Right ventricle myocardium superior (tissue), 1 donor: Measurements from ENCODE around the gene WAPL. TPM values are rescaled to one million over a fixed set of nuclear protein-coding genes. Genes with fewer than 3 reads are reported as not detected.

Source experiments
- ATAC-seq: fragments of 200-7000 bp; cut with Tn5 transposase; one replicate; pipeline ENCODE4 v1.9.1; 2020; ENCODE audit warnings: mild to moderate bottlenecking; ENCODE audit not compliant: poor library complexity
- DNase-seq: peaks from one replicate; pipeline ENCODE4 v3.0.0-alpha.2; 2020
- intact Hi-C: fragments of 100-400 bp; cut with DNase I; formaldehyde crosslinking; loops from one replicate; pipeline ENCODE4 v1.11.2; 2022
- total RNA-seq: library from RNA; stranded (reverse); fragmentation: NEBNext Ultra II Directional; extraction: Animal tissue kit (Norgen Biotek cat#: 25700); gene quantifications from one replicate; pipeline ENCODE4 v1.2.1, GENCODE V29; 2021
- donor health status: DM: no; HTN: yes; CAD: no; lungs with severe emphysema.

The WAPL gene
- total RNA-seq, 1 donor from 2014 or later = 19.7 TPM

DNA sequence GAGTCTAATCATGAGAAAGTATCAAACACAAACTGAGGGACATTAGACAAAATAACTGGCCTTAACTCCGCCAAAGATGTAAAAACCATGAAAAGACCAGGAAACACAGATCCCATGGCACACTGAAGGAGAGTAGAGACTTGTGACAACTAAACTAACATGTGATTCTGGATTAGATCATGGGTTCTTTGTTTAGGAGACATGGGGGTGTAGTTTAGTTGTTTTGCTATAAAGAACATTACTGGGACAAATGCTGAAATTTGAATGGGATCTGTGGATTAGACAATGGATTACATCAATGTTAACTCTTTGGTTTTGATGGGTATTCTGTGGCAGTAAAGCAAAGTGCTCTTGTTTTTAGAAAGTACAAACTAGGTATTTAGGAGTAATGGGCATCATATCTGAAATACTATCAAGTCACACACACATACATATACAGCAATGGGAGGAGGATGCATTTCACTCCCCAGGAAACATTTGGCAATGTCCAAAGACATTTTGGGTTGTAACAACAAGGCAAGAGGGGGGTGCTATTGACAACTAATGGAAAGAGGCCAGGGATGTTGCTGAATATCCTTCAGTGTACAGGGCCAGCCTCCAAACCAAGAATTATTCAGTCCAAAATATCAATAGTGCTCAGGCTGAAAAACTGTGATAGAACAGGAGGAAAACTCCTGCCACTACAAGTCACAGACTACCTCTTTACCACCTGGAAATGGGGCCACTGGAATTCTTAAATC, 32.4 kb downstream of the WAPL start:
- intact Hi-C loops = no loop called here
- no peak for DNase-seq
- ATAC-seq = no peak

DNA sequence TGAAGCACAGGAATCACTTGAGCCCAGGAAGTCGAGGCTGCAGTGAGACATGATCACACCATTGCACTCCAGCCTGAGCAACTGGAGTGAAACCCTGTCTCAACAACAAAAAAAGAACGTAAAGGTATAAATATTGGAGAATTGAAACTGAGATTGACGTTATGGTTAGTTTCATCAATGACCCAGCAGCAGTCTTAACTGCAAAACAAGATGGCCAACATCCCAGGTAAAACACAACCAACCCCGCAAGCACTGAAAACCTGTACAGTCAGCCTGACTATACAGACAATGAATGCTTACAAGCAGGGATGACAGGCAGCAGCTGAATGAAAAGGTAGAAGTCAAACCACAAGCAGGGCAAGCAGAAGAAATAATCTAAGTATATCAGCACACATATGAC, 34.7 kb downstream of the WAPL start:
- ATAC-seq = no peak

GRCh38 chr10:86483664-86484063, 37.9 kb downstream of the WAPL start:
- intact Hi-C loops = no loop called here
- no peak for ATAC-seq
- DNase-seq = no peak

More for the DNA sequence above, 34.7 kb downstream of the WAPL start:
- no peak for DNase-seq
- intact Hi-C loops = no loop called here

DNA sequence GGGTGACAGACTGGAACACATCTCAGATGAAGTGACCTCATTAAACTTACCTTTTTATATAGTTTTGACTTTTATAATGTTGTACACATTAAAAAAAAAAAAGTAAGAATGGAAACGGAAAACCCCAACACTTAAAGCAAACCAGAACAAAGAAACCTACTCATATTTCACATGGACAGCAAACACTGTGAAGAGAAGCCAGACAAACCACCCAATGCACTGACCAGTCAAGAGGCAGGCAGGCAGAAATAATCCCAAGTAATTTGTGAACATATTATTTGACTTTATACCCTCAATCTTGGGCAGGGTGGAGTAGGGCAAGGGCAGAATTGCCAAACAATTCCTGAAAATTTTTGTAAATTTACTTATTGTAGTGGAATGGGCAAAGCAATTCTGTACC, 39.8 kb downstream of the WAPL start:
- ATAC-seq (no peak), DNase-seq (no peak)
- intact Hi-C loops = no loop called here

- DNase-seq = no peak
- no peak for ATAC-seq
- intact Hi-C loops = no loop called here
Measured at GRCh38 chr10:86480571-86480970, 41.0 kb downstream of the WAPL start.

- intact Hi-C loops = no loop called here
- DNase-seq (no peak), ATAC-seq (no peak)
Measured at GRCh38 chr10:86472061-86472460, 49.5 kb downstream of the WAPL start.

DNA sequence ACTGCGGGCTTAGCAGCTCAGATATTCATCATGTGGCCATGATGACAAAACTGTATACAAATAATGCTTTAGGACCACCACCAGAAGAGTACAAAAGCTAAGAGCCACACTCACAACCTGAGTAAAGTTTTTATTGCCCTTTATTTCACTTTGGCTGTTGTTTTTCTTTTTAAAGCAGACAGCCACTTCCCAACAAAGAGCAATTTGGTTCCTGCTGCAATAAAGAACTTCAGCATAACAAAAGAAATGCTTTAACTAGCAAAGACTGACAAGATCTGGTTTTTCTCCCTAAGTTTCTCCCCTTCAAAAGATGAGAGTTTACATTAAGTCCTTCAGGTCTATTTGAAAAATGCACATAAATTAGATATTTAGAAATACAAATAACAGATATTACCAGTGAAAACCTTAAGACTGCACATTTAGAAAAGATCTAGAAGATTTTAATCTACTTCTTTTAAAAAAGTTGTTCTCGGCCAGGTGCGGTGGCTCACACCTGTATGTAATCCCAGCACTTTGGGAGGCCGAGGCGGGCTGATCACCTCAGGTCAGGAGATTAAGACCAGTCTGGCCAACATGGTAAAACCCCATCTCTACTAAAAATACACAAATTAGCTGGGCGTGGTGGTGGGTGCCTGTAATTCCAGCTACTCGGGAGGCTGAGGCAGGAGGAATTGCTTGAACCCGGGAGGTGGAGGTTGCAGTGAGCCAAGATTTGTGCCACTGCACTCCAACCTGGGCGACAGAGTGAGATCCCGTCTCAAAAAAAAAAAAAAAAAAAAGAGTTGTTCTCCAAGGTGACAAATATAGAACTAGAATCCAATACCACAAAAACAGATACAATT, 59.4 kb downstream of the WAPL start:
- ATAC-seq (no peak), DNase-seq (no peak)
- intact Hi-C loops = no loop called here

DNA sequence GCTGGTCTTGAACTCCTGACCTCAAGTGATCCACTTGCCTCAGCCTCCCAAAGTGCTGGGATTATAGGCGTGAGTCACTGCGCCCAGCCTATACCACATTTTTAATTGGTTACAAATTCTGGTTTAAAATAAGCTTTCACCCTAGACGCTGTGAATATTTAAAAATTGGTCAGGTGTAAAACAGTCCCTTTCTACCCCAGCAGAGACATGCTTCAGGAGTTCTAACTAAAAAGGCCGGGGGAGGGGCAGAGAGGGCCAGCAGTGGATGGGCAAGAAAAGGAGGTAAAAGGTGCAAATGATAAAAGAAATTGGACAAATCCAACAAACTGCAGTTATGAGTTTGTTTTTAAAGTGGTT, 70.0 kb downstream of the WAPL start:
- ATAC-seq (no peak), DNase-seq (no peak)
- intact Hi-C loops = no loop called here

DNA sequence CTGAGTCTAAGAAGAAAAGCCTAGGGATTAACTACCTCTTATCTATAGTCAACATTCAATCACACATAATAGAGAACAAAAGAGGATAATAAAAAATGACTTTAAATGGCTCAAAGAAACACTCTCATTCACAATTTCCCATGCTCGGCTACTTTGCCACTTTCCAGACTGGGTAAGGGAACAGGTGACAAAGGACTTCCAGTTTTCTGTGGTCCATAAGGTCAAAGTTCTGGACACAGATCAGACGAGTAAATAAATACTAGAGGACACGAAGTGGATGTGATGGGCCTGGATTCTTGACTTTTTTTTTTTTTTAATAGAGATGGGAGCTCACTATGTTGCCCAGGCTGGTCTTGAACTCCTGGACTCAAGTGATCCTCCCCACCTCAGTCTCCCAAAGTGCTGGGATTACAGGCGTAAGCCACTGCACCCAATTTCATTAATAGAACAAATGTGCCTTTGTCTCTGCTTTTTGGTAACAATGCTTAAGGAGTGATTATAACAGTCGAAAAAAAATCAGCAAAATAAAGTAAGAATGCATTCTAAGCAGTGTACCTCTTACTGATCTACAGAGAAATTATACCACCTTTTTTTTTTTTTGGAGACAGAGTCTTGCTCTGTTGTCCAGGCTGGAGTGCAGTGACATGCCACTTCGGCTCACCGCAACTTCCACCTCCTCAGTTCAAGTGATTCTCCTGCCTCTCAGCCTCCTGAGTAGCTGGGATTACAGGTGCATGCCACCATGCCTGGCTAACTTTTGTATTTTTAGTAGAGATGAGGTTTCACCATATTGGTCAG, 70.6 kb downstream of the WAPL start:
- intact Hi-C loops = no loop called here
- ATAC-seq (no peak), DNase-seq (no peak)

DNA sequence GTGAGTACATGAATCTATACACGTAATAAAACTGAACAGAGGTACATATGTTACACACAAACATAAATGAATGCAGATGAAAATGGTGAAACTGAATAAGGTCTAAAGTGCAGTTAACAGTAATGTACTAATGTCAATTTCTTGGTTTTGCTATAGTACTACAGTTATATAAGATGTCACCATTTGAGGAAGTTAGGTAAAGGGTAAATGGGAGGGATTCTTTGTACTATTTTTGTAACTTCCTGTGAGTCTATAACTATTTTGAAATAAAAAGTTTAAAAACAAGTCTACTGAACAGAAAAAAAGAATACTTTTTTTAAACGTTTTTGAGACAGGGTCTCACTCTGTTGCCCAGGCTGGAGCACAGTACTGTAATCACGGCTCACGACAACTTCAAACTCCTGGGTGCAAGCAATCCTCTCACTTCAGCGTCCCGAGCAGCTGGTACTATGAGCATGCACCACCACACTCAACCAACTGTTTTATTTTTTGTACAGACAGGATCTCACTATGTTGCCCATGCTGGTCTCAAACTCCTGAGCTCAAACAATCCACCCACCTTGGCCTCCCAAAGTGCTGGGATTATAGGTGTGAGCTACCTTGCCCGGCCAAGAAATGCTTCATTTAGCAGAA, 71.5 kb downstream of the WAPL start:
- no peak for ATAC-seq
- DNase-seq = no peak
- intact Hi-C loops = no loop called here

GRCh38 chr10:86447432-86447831, 74.2 kb downstream of the WAPL start:
- intact Hi-C loops = no loop called here
- DNase-seq = no peak
- ATAC-seq = no peak

GRCh38 chr10:86446987-86447386, 74.6 kb downstream of the WAPL start:
- DNase-seq (no peak), ATAC-seq (no peak)
- intact Hi-C loops = no loop called here

DNA sequence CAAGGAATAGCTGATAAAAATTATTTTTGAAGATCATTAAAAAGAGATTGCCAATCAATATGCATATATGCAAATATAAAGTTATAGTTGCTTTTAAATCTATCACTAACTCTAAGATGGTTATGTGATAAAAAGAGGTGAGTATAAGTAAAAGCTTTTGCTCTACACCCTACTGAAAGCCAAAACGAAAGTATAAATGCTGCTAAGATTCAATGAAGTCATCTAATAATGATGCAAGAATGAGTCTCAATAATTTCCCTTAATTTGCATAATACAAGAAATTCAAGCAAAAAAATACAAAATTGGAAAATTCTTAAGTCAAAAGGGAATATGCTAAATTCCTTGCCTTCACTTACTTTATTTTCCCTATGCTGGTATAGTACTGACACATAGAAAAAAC, 75.2 kb downstream of the WAPL start:
- DNase-seq = no peak
- intact Hi-C loops = no loop called here
- no peak for ATAC-seq

- intact Hi-C loops = no loop called here
- DNase-seq (no peak), ATAC-seq (no peak)
Measured at GRCh38 chr10:86443936-86444335, 77.7 kb downstream of the WAPL start.

- DNase-seq = no peak
Measured at GRCh38 chr10:86443069-86443468, 78.5 kb downstream of the WAPL start.

GRCh38 chr10:86440874-86441843, 80.4 kb downstream of the WAPL start:
- no peak for DNase-seq
- intact Hi-C loops = no loop called here
- no peak for ATAC-seq

More at GRCh38 chr10:86443069-86443468, 78.5 kb downstream of the WAPL start:
- intact Hi-C loops = no loop called here
- no peak for ATAC-seq

GRCh38 chr10:86439544-86439943, 82.0 kb downstream of the WAPL start:
- intact Hi-C loops = no loop called here
- DNase-seq = peak; percentile 67
- ATAC-seq = peak; percentile 49
